AG04449 (cell line): ENCODE measurements around the gene PIP4K2A.
"Not testable (repeated sequence)": the region's sequence is repeated elsewhere in the genome, so short reads cannot be mapped to it uniquely, and the experiment has no call there.

Experiments used
- CTCF ChIA-PET: fragments of 350-600 bp; formaldehyde crosslinking; extraction: SDS; loops from one replicate; lab custom pipeline; 2021; ENCODE audit warnings: antibody characterized with exemption; lab: Yijun Ruan, JAX
- POLR2A ChIA-PET: fragments of 400-600, 350-600 bp; formaldehyde crosslinking; extraction: SDS; loops from one replicate; lab custom pipeline; 2020; ENCODE audit warnings: antibody characterized with exemption, inconsistent platforms; lab: Yijun Ruan, JAX
- DNase-seq: peaks from one replicate; pipeline ENCODE4 v3.0.0-alpha.2; 2010; ENCODE audit warnings: low read depth, low spot score
- H3K4me3 ChIP-seq: 2 replicates; pipeline ENCODE4 v1.5.1; 2011; ENCODE audit warnings: low read depth, mild to moderate bottlenecking, control low read depth, low read length
- TF ChIP-seq, protein P1 (sequence below): IDR thresholded peaks from one replicate; pipeline ENCODE4 v1.5.1; 2011; ENCODE audit warnings: mild to moderate bottlenecking, moderate library complexity, low read length, control low read depth, inconsistent platforms; ENCODE audit not compliant: insufficient read depth; ENCODE audit errors: missing control alignments

PIP4K2A gene

DNA sequence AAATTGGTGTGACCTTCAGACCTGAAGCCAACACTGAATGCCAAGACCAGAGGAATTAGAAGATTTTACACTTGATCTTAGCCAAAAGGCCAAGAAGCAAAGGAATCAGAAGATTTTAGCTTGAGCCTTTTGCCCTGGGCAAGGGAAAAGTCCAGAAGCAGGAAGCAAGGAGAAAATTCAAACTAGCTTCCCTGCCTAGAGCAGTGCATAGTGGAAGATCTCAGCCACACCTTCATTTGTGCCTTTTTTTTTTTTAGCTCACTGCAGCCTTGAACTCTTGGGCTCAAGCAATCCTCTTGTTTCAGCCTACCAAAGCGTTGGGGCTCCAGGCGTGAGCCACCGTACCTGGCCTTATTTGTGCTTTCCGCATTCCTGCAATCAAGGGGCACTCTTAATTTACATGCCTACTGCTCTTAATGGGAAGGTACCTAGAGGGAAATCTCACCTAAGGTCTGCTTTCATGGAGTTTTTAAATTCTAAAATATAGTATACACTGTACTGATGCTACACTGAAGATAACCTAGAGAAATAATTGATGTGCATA is 8.3 kb upstream of the PIP4K2A start:
- no peak for DNase-seq
- TF ChIP-seq, protein P1, sequence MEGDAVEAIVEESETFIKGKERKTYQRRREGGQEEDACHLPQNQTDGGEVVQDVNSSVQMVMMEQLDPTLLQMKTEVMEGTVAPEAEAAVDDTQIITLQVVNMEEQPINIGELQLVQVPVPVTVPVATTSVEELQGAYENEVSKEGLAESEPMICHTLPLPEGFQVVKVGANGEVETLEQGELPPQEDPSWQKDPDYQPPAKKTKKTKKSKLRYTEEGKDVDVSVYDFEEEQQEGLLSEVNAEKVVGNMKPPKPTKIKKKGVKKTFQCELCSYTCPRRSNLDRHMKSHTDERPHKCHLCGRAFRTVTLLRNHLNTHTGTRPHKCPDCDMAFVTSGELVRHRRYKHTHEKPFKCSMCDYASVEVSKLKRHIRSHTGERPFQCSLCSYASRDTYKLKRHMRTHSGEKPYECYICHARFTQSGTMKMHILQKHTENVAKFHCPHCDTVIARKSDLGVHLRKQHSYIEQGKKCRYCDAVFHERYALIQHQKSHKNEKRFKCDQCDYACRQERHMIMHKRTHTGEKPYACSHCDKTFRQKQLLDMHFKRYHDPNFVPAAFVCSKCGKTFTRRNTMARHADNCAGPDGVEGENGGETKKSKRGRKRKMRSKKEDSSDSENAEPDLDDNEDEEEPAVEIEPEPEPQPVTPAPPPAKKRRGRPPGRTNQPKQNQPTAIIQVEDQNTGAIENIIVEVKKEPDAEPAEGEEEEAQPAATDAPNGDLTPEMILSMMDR: no peak
- no peak overlapping the region for H3K4me3 ChIP-seq
- POLR2A ChIA-PET: no interaction called here
- CTCF ChIA-PET: no interaction called here

- ChIA-PET POLR2A (no interaction called here), CTCF (interaction anchor here (1.0 to 1.9 kb wide), 2 partner anchors 146 to 268 kb away, joined by 4 read pairs; no protein-coding TSS in a partner anchor)
- TF ChIP-seq, protein P1: no peak
- H3K4me3 ChIP-seq: no peak overlapping the region
- no peak for DNase-seq
Observed at GRCh38 chr10:22720667-22721066, 6.3 kb upstream of the PIP4K2A start.

GRCh38 chr10:22719406-22720042 is 5.1 kb upstream of the PIP4K2A start:
- no peak overlapping the region for H3K4me3 ChIP-seq
- TF ChIP-seq, protein P1: no peak
- ChIA-PET CTCF (interaction anchor here (1.0 to 1.9 kb wide), 2 partner anchors 145 to 269 kb away, joined by 4 read pairs; no protein-coding TSS in a partner anchor), POLR2A (no interaction called here)
- no peak for DNase-seq

DNA sequence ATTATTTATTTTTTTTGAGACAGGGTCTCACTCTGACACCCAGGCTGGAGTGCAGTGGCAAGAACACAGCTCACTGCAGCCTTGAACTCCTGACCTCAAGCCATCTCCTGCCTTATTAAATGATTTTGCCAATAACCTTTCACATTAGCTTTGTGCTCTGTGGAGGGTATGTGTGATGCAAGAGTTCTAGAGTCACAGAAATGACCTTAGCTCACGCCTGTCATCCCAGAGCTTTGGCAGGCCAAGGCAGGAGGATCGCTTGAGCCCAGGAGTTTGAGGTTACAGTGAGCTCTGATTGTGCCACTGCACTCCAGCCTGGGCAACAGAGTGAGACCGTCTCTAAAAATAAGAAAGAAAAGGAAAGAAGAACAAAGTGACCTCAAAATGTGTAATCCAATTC is 4.3 kb upstream of the PIP4K2A start:
- DNase-seq, POLR2A ChIA-PET, H3K4me3 ChIP-seq, CTCF ChIA-PET: not testable (repeated sequence)

DNA sequence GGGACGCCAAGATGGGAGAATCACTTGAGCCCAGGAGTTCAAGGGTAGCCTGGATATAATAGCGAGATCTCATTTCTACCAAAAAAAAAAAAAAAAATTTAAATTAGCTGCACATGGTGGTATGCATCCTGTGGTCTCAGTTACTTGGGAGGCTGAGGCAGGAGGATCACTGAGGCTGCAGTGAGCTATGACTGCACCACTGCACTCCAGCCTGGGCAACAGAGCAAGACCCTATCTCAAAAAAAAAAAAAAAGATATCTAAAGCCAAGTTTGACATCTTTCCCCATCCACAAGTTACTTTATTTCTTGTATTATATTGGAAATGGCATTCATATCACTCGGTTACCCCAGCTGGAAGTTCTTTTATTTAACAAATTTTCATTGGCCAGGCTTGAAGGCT is 3.4 kb upstream of the PIP4K2A start:
- no peak for DNase-seq
- ChIA-PET POLR2A (no interaction called here), CTCF (no interaction called here)
- TF ChIP-seq, protein P1: no peak
- no peak overlapping the region for H3K4me3 ChIP-seq

- no peak for DNase-seq
- ChIA-PET POLR2A (no interaction called here), CTCF (no interaction called here)
- TF ChIP-seq, protein P1: no peak
- H3K4me3 ChIP-seq: no peak overlapping the region
Observed at GRCh38 chr10:22716943-22717342, 2.6 kb upstream of the PIP4K2A start.

- ChIA-PET POLR2A (no interaction called here), CTCF (interaction anchor here (1.1 kb wide), 1 partner anchor 274 kb away, joined by 3 read pairs; no protein-coding TSS in a partner anchor)
- peak overlapping the region; percentile 93 for H3K4me3 ChIP-seq
- no peak for DNase-seq
- TF ChIP-seq, protein P1: no peak
Observed at GRCh38 chr10:22715290-22715625, 880 bp upstream of the PIP4K2A start.
